HT-29 (cell line): Measurements from ENCODE around the gene GRHPR. TPM values are rescaled to one million over a fixed set of nuclear protein-coding genes. Genes with fewer than 3 reads are reported as not detected.
A peak's percentile ranks its signal among the peaks of the same experiment; 100 is the strongest.

Experiments
- DNase-seq: peaks from one replicate; pipeline ENCODE4 v3.0.0-alpha.2; 2015; ENCODE audit warnings: low spot score
- total RNA-seq: library from RNA; depleted of rRNA; stranded (reverse); fragments of >200 nt; shearing (Covaris generic); gene quantifications from 2 replicates; pipeline ENCODE4 v1.2.3, GENCODE V29; 2014

GRHPR gene
- total RNA-seq, 1 experiment from 2014 or later = 102 TPM

GRCh38 chr9:37398464-37399025, 24.0 kb upstream of the GRHPR start:
- DNase-seq = no peak

DNA sequence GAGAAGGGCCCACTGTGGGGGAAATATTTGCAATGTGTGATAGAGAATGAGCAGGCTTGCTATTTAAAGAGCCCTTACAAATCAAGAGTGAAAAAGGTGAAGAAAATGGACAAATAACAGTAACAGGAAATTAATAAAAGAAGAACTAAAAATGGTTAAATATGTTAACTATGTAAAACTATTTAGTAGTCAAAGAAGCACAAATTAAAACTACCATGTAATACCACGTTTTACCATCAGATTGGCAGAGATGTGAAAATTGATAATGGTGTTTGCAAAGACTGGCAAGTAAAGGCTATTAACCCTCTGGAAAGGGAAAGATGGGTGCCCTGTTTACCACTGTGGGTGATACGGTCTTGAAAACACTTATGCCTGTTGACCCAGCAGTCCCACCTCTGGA, 23.2 kb upstream of the GRHPR start:
- DNase-seq = no peak

DNA sequence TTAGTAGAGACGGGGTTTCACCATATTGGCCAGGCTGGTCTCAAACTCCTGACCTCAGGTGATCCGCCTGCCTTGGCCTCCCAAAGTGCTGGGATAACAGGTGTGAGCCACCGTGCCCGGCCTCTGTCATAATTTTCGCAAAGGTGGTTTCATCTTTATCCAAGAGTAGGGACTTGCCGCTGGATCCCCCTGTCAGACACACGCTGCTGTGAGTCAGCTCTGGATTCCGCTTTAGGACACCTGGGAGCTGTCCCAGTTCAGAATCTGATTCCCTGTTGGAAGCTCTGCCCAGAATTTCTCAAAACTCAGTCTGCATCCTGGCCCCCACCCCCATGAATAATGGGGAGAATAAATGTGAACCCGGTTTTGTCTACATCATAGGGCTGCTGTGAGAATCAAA, 17.9 kb upstream of the GRHPR start:
- no peak for DNase-seq

DNA sequence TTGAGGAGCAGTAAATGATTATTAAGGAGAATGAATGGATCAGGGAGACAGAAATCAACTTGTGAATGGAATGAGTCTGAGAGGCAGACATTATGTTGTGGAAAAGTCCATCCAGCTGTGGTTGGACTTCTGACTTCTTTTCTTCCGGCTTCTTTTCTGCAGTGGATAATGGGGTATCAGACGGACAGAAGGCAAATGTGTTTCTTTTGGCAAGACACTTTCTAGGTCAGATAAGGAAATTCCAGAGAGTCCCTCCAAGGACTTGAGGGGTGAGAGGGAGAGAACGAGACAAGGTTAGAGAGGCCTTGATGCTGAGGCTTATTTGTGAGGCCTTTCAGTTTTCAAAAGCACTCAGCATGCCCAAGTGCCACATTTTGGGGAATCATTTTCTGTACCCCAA, 17.1 kb upstream of the GRHPR start:
- no peak for DNase-seq

- no peak for DNase-seq
These were observed 16.6 kb upstream of the GRHPR start for GRCh38 chr9:37405764-37406380.

GRCh38 chr9:37406603-37407401, 15.7 kb upstream of the GRHPR start:
- no peak for DNase-seq

DNA sequence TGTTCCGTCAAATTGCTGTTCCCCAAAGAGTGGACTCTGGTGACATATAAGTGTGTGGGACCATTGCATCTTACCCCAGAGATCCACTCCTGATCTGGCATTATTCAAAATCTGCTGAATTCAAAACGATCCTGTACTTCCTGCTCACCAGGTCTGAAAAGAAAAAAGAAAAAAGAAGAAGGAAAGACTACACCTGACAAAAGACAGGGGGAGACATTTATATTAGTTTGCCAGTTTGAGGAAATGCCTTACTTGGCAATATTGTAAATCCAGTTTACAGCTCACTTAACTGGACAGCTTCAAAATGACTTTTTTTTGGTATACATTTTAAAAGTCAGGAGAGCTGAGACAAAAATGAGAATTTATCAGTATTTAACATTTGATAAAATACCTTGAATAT, 15.0 kb upstream of the GRHPR start:
- DNase-seq = peak; percentile 9

DNA sequence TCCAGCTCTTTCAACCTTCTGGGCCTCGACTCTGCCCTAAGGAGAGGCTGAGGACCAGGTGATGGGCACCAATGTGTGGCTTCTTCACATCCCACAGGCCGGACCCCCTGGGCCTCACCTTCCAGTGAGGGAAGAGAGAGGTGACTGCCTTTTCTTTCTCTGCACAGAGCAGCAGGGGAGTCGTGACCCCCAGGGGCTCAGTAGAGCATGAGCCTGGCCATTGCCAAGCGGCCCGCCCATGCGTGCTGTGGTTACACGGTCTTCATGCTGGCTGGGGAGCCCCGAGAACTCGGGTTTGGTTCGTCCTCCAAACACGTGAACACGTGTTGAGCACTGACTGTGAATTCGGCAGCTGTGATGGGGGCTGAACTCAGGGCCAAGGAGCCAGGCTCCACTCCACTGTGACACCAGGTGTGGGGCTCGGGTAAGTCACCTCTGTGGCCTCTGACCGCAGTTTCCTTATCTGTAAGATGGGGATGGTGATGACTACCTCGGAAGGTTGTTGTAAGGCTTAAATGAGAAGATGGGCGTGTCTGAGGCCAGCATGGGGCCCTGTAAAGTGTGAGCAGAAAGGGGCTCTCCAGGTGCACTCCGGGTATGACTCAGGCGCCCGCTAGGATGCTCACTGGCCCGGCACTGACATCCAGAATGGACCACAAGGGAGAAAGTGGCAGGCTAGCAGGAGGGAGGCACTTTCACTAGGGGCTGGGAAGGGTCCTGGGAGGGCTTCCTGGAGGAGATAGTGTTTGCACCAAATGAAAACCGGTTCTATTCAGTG, 13.4 kb upstream of the GRHPR start:
- DNase-seq = no peak

DNA sequence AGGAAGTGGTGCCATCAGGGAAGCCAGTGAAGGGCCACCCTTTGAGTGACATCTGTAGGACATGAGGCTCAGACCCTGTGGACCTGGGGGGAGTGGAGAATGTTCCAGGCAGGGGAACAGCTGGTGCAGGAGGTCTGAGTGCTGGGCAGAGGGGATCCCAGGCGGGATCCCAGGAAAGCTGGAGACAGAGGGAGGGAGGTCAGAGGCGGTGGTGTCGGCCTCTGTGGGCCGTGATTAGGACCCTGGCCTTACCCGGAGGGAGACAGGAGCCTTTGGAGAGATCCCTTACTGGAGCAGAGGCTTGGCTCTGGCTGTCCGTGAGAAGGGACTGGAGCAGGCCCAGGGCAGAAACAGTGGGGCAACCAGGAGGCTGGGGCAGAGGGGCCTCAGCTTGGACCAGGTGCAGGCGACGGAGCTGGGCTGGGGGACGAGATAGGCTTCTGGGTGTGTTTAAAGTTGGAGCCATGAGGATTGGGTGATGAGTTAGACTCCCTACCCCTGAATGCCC, 12.1 kb upstream of the GRHPR start:
- DNase-seq = no peak

GRCh38 chr9:37410969-37411785, 11.3 kb upstream of the GRHPR start:
- no peak for DNase-seq

- DNase-seq = no peak
These were observed 9.9 kb upstream of the GRHPR start for GRCh38 chr9:37412431-37413151.

DNA sequence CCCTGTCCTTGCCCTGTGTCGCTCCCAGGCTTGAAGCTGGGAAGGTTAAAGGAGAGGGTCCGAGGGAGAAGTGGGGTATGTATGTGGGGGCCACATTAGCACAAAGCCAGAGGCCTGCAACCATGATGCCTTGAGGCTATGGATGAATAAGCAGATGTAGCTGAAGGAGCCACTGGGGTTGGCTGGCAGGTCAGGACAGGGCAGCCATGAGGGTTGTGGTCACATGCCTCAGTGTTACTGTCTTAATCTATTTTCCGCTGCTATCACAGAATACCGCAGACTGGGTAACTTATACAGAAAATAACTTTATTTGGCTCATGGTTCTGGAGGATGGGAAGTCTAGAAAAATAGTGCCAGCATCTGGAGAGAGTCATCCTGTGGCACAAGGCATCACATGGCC, 9.2 kb upstream of the GRHPR start:
- no peak for DNase-seq

- DNase-seq = no peak
These were observed 8.0 kb upstream of the GRHPR start for GRCh38 chr9:37414503-37414943.

DNA sequence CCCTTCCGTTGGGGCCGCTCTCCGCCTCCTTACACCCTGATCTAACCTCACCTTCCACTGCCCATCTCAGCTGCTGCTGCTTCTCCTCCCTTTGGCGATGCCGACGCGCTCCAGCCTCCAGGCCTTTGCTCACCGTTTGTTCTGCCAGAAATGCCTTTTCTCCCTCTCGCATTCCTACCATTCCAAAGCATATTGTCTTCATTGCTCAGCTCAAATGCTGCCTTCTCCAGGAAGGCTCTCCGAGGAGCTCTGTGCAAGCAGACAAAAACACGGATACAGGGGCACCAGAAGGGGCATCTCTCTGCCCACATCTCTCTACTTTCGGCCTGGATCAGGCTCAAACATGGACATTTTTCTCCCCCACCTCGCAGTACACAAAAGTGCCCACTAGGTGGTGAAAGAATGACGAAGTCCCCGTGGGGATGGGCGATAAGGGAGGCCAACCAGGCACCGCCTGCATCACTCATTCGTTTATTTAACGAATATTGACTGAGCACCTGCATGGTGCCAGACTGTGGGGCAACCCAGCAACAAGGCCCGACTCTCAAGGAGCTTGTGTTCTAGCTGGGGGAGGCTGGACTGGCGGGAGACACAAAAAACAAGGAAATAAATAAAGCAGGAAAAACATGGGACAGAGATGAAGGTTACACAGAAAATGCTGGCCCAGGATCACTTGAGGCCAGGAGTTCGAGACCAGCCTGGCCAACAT, 7.3 kb upstream of the GRHPR start:
- peak; percentile 72 for DNase-seq

- DNase-seq = no peak
These were observed 5.2 kb upstream of the GRHPR start for GRCh38 chr9:37417252-37417803.

DNA sequence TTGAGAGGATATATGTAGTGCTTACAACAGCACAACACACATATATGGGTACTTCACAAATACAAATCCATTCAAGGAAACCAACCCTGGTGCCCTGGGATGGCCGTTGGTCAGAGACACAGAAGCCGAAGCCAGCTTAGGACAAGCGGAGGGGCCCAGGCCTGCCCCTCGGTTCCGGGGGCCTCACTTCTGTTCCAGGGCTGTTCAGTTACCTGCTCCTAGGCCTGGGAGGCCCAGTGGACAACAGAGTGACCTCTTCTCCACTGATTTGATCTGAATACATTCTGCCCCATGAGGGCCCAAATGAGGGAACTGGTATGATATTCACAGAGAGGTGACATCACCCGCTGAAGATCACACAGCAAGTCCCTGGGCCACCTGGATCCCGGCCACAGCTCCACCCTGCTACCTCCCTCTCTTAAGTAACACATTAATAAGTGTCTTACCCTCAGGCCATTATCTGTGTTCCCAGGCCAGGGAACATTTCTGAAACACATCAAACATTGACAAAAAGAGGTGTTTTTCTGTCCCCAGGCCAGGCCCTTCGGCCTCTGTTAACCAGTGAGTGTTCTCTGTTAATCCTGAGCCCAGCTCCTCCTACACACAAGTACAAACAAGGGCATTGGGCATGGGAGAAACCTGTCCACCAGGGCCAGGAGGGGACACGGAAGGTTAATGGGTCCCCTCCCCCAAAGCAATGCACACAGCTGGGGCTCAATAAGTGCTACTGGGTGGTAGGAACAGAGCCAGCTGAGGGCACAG, 4.5 kb upstream of the GRHPR start:
- DNase-seq = peak; percentile 14

DNA sequence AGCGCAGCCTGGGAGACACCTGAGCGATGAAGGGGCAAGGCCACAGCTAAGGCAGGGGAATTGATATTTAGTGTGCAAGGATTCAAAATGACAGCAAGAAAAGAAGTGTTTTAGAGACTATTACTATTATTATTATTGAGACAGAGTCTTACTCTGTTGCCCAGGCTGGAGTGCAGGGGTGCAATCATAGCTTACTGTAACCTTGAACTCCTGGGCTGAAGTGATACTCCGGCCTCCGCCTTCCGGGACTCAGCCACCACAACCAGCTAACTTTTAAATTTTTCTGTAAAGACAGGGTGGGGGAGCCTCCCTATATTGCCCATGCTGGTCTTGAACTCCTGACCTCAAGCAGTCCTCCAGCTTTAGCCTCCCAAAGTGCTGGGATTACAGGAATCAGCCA, 3.3 kb upstream of the GRHPR start:
- no peak for DNase-seq
